ENCODE data around the gene P2RY1. TPM values are rescaled to one million over a fixed set of nuclear protein-coding genes. Genes with fewer than 3 reads are reported as not detected.

Gene P2RY1, protein sequence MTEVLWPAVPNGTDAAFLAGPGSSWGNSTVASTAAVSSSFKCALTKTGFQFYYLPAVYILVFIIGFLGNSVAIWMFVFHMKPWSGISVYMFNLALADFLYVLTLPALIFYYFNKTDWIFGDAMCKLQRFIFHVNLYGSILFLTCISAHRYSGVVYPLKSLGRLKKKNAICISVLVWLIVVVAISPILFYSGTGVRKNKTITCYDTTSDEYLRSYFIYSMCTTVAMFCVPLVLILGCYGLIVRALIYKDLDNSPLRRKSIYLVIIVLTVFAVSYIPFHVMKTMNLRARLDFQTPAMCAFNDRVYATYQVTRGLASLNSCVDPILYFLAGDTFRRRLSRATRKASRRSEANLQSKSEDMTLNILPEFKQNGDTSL
- 1 to 10 TPM; 1.7 to 2.4 TPM for total RNA-seq

DNA sequence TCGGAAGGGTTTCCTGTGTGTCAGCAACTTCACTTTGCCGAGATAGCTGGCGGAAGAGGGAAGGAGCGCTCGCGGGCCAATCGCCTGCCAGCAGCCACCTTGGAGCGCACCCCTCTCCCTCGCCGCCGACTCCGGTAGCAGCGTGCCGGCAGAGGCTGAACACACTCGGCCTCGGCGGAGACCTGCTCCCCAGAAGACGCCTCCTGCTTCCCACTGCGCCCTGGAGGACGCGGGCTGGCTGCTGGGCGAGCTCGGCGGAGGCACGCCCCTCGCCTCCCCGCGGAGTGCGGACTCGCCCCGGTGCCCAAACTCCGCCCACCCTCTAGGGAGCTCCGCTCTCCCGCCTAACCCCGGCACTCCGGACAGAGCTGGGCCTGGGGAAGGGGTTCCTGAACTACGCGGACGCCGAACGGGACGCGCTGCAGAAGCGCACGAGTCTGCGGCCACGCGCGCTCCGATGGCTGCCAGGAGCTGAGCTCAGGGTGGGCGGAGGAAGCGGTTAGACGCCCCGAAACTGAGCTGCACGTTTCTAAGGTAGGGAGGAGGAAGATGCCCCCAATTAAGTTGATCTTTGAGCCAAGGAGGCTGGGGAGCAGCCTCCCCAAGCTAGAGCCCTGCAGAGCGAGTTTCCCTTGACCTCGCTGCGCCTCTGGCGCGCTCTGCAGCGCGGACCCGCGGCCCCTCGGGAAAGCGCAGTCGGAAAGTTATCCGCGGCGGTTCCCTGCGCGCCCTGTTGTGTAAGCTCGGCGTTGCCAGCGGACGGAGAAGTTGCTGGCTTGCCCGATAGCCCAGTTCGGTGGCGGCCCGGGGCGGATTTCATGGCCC is at the start of gene P2RY1:
Gene P2RY1, plus strand, starts transcription at position 356 of the 825 bp plus-strand sequence. CDS start 652 bp downstream, outside the sequence.
- DNase-seq (peak; percentile 37 to 52), ATAC-seq (replicated peaks in 1 of 2) (peak; percentile 78)
- no peak within 1 kb of the TSS for H3K27ac Mint-ChIP-seq
- H3K4me1 Mint-ChIP-seq (ENCODE audit: low read depth): peaks cover 14% of the 10 kb centered on the region
- peaks cover 43% of the 10 kb centered on the region for H3K27me3 Mint-ChIP-seq (ENCODE audit: low read depth)
- H3K9me3 Mint-ChIP-seq: no peaks in the 10 kb centered on the region
- peak within 1 kb of the TSS; percentile 88 to 92 for H3K4me3 Mint-ChIP-seq
- peaks cover 0 to 2% of the 10 kb centered on the region in 2 donors for H3K36me3 Mint-ChIP-seq (ENCODE audit: insufficient read depth in 2 of 2)

DNA sequence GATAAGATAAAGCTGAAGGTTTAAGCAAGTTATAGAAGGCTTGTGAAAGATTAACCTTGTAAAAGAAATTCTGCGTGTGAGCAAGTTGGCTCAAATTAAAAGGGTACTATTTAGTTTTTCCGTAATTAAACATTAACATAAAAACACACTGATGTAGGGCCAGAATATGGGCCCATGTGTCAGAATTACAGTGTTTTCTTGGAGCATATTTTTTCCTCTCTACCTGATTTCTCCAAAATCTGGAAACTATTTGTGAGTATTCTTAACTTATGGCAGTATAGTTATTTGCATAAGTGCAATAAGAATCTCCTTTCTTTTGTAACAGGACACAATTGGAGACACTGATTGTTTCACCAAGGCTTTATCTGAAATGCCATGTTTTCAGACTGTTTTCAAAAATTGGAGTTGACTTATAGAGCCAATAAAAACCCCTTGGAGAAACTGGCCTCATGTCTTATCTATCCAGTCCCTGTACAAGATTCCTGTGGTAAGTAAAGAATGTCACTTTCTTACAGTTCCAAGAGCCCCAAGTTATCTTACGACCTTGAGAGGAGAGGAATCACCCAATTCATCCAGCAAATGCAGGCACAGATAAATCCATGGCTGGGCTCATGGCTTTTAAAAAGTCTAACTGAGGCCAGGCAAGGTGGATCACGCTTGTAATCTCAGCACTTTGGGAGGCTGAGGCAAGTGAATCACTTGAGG is 47.8 kb upstream of the P2RY1 start:
- no peak overlapping the region for H3K4me3 Mint-ChIP-seq
- no peaks in the 10 kb centered on the region for H3K4me1 Mint-ChIP-seq (ENCODE audit: low read depth)
- no peaks in the 10 kb centered on the region for H3K36me3 Mint-ChIP-seq (ENCODE audit: insufficient read depth in 2 of 2)
- no peak for ATAC-seq (replicated peaks in 1 of 2)
- no peak overlapping the region for H3K27ac Mint-ChIP-seq
- H3K9me3 Mint-ChIP-seq: no peaks in the 10 kb centered on the region
- H3K27me3 Mint-ChIP-seq (ENCODE audit: low read depth): no peaks in the 10 kb centered on the region
- DNase-seq: no peak

DNA sequence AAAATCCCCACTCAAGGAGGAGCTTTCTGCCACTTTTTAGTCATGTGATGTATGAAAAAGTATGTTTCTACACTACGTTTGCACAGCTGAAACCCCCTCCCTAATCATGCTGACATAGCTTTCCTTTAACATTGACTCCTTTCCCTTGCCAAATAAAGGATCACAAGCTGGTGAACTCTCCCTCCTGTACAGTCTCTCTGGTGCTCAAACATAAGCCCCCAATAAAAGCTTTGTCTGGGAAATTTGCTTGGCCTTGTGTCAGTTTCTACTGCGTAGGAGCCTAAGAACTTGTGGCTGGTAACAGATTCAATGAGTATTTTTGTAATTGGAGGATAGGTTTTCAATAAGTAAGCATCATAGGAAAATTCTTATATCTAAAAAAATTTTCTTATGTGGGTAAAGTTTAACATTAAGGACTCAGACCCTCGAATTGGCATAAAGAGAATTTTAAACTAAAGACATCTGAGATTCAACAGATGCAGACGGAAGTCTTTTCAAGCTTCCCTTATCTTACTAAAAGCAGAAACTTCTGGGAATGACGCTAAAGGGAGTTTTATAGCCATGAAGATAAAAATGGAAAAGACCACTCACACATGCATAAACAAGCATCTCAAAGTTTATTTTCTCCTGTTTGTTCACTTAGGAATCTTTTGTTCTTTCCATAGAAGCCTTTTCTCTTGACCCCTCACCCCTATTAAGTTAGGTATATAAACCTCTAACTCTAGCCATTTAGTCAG is 44.1 kb upstream of the P2RY1 start:
- no peaks in the 10 kb centered on the region for H3K9me3 Mint-ChIP-seq
- no peak overlapping the region for H3K4me3 Mint-ChIP-seq
- H3K27ac Mint-ChIP-seq: no peak overlapping the region
- DNase-seq (no peak), ATAC-seq (replicated peaks in 1 of 2) (no peak)
- no peaks in the 10 kb centered on the region for H3K36me3 Mint-ChIP-seq (ENCODE audit: insufficient read depth in 2 of 2)
- no peaks in the 10 kb centered on the region for H3K27me3 Mint-ChIP-seq (ENCODE audit: low read depth)
- no peaks in the 10 kb centered on the region for H3K4me1 Mint-ChIP-seq (ENCODE audit: low read depth)

DNA sequence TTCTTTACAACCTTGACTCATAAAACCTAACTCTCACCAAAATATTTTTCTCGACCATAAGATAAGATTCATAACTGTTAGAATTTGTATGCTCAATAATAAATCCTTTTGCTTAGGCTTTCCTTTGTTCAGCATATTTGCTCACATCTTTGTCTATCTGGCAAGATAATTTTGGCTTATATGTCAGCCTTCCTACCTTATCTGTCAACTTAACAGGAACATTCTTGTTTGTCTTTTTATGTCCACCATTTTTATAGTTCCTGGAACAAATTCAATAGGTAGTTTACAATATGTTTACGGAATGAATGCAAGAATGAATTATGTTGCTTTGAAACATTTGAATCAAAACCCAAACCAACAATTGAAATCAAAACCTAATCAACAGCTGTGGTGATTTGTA is 41.0 kb upstream of the P2RY1 start:
- Mint-ChIP-seq H3K4me3 (no peak overlapping the region), H3K27me3 (ENCODE audit: low read depth) (no peaks in the 10 kb centered on the region), H3K9me3 (peaks cover 0 to 2% of the 10 kb centered on the region in 2 donors), H3K4me1 (ENCODE audit: low read depth) (no peaks in the 10 kb centered on the region), H3K36me3 (ENCODE audit: insufficient read depth in 2 of 2) (no peaks in the 10 kb centered on the region), H3K27ac (no peak overlapping the region)
- ATAC-seq (replicated peaks in 1 of 2) (no peak), DNase-seq (no peak)

DNA sequence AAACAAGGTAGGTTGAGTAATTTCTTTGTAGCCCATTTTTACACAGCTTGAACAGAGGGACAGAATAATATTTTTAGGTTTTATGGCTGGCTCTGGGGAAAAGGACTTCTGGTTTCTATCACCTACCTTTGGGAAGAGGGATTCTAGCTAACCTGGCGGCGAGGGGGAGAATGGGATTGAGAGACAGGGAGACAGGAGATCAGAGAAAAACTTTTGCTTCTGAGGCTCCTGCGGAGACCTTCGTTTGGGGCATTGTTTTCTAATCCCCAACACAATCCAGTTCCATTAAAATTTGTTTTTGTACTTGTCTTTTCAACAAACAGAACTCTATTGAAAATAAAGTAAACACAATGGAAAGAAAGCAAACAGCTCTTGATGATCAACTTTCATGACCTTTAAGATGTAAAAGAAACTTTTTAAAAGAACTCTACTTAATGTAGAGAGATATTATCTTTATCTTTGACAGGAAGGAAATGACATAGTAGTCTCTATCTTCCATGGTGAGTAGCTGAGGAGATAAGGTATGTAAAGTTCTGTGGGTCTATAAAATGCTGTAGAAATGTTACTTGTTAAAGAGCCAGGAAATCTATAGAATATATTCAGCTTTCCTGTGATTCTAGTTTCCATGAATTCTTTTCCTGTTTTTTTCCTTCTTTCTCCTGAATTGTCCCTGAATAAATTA is 37.0 kb upstream of the P2RY1 start:
- H3K4me3 Mint-ChIP-seq: no peak overlapping the region
- no peaks in the 10 kb centered on the region for H3K4me1 Mint-ChIP-seq (ENCODE audit: low read depth)
- DNase-seq (no peak), ATAC-seq (replicated peaks in 1 of 2) (no peak)
- H3K36me3 Mint-ChIP-seq (ENCODE audit: insufficient read depth in 2 of 2): no peaks in the 10 kb centered on the region
- H3K27ac Mint-ChIP-seq: no peak overlapping the region
- H3K27me3 Mint-ChIP-seq (ENCODE audit: low read depth): no peaks in the 10 kb centered on the region
- peaks cover 2% of the 10 kb centered on the region in 2 donors for H3K9me3 Mint-ChIP-seq

DNA sequence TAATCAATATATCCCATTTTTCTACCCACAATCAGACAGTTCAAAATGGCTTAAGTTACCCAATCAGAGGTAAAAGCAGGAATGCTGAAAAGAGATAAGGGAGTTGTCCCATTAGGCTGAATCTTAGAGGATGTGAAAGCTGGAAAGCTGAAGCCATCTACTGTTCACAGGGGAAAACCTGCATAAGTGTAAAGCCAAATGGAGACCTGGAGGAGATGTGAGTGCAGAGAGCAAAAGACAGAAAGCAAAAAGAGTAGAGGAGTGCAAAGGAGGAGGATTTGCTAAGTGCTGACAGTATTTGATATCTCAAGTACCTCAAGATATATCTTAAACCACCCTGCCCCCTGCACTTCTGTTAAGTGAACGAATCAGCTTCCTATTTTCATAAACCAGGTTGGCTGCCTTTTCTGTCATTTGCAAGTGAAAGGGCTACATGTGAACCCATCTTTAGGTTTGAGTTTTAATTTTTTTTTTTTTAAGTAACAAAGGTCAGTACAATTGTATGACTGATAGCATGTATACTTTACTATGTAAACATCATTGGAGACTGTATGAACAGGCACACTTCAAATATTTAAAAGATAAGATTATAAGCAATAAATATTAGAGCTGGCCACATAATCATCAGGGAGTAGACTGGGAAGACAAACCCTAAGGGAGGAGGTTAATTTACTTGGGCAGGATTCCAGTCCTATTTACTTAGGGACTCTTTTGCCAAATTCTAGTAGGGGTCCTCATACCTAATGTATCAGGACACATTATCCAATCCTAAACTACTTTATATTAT is 22.8 kb upstream of the P2RY1 start:
- ATAC-seq (replicated peaks in 1 of 2) (no peak), DNase-seq (no peak)
- H3K27me3 Mint-ChIP-seq (ENCODE audit: low read depth): no peaks in the 10 kb centered on the region
- no peak overlapping the region for H3K4me3 Mint-ChIP-seq
- no peaks in the 10 kb centered on the region for H3K4me1 Mint-ChIP-seq (ENCODE audit: low read depth)
- H3K9me3 Mint-ChIP-seq: no peaks in the 10 kb centered on the region
- H3K36me3 Mint-ChIP-seq (ENCODE audit: insufficient read depth in 2 of 2): no peaks in the 10 kb centered on the region
- no peak overlapping the region for H3K27ac Mint-ChIP-seq

DNA sequence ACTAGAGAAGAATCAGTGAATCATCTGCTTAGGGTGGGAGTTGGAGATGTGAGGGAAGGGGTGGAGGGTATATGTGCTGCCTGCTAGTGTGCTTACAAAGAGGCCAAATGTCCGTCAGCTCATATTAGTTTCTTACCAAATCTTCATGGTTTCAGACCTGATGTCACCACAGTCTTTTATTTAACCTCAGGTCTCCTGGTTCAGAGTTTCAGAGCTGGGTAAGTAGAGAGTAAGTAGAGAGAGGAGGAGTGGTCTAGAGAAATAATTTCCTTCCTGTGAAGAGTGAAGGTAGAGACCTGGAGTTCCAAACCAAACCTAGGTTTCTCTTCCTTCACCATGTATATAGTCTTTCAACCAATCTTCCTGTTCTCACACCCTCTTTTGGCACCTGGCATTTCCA is 17.5 kb upstream of the P2RY1 start:
- DNase-seq: no peak
- no peaks in the 10 kb centered on the region for H3K4me1 Mint-ChIP-seq (ENCODE audit: low read depth)
- H3K9me3 Mint-ChIP-seq: peaks cover 0 to 2% of the 10 kb centered on the region in 2 donors
- no peaks in the 10 kb centered on the region for H3K36me3 Mint-ChIP-seq (ENCODE audit: insufficient read depth in 2 of 2)
- ATAC-seq (replicated peaks in 1 of 2): no peak
- no peaks in the 10 kb centered on the region for H3K27me3 Mint-ChIP-seq (ENCODE audit: low read depth)
- H3K27ac Mint-ChIP-seq: no peak overlapping the region
- H3K4me3 Mint-ChIP-seq: no peak overlapping the region

DNA sequence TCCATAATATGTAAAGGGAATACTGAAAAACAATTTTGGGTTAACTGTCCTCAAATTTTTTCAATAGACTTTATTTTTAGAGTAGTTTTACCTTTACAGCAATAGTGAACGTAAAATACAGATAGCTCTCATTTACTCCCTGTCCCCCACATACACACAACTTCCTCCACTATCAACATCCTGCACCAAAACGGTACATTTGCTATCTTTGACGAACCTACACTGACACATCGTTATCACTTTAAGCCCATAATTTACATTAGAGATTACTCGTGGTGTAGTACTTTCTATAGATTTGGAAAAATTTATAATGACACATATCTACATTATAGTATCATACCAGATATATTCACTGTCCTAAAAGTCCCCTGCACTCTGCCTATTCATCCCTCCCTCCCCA is 16.9 kb upstream of the P2RY1 start:
- ATAC-seq (replicated peaks in 1 of 2) (no peak), DNase-seq (no peak)
- H3K9me3 Mint-ChIP-seq: peaks cover 0 to 2% of the 10 kb centered on the region in 2 donors
- no peak overlapping the region for H3K27ac Mint-ChIP-seq
- H3K27me3 Mint-ChIP-seq (ENCODE audit: low read depth): no peaks in the 10 kb centered on the region
- H3K4me1 Mint-ChIP-seq (ENCODE audit: low read depth): no peaks in the 10 kb centered on the region
- no peaks in the 10 kb centered on the region for H3K36me3 Mint-ChIP-seq (ENCODE audit: insufficient read depth in 2 of 2)
- no peak overlapping the region for H3K4me3 Mint-ChIP-seq

DNA sequence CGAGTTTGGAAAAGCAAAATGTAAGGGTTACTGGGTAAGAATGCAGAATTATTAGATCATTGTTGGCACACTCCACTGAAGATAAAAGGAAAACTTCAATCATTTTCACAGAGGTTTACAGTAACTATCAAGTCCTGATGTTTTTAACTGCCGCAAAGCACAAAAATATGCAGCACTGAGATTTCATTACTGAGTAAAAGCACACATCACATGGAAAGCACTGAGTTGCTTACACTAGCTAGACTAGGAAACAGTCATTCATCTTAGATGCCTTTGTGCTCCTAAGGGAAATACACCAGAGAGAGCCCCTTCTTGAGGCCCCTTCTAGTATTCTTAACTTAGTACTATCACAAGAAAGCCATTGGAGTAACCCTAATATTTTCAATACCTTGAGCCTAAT is 11.8 kb upstream of the P2RY1 start:
- H3K27me3 Mint-ChIP-seq (ENCODE audit: low read depth): no peaks in the 10 kb centered on the region
- H3K4me1 Mint-ChIP-seq (ENCODE audit: low read depth): no peaks in the 10 kb centered on the region
- no peak overlapping the region for H3K27ac Mint-ChIP-seq
- H3K36me3 Mint-ChIP-seq (ENCODE audit: insufficient read depth in 2 of 2): no peaks in the 10 kb centered on the region
- ATAC-seq (replicated peaks in 1 of 2) (no peak), DNase-seq (no peak)
- no peaks in the 10 kb centered on the region for H3K9me3 Mint-ChIP-seq
- H3K4me3 Mint-ChIP-seq: no peak overlapping the region

DNA sequence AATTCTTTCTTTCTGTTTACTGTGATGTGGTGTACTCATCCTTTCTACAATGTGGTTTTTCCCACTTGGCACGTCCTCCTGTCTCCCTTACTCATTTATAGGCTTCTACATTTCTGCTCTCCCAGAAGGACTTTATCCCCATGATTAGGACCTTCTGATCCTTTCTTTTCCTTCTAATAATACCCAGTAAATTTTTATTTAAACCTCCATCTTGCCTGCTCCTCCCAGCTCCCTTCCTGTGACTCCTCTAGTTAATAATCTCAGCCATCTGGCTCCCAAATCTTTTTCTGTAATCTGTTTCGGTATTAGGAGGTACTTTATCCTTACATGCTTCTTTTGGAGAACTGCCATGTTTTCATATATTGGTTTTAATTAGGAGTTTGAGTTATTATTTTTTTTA is 11.2 kb upstream of the P2RY1 start:
- Mint-ChIP-seq H3K27ac (no peak overlapping the region), H3K36me3 (ENCODE audit: insufficient read depth in 2 of 2) (no peaks in the 10 kb centered on the region), H3K4me1 (ENCODE audit: low read depth) (no peaks in the 10 kb centered on the region), H3K4me3 (no peak overlapping the region), H3K27me3 (ENCODE audit: low read depth) (no peaks in the 10 kb centered on the region), H3K9me3 (no peaks in the 10 kb centered on the region)
- no peak for ATAC-seq (replicated peaks in 1 of 2)
- no peak for DNase-seq

DNA sequence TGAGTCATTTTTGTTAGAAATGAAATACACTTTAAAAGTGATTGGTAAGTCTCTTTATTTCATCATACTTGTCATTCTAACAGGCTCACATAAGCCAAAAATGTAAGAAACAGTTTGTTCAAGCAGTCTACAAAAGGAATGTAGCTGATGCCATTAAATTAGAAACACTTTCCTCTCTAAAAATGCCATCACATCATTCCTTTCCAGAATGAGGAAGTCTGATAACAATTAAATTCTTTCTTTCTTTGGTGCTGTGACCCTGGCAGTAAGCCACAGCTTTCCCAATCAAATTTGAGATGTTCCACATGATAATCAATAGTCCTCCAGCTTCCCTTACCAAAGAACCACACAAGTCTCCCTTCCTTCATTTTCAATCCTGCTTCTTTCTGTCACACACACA is 9.4 kb upstream of the P2RY1 start:
- no peaks in the 10 kb centered on the region for H3K27me3 Mint-ChIP-seq (ENCODE audit: low read depth)
- ATAC-seq (replicated peaks in 1 of 2): no peak
- no peak overlapping the region for H3K27ac Mint-ChIP-seq
- no peaks in the 10 kb centered on the region for H3K9me3 Mint-ChIP-seq
- H3K4me1 Mint-ChIP-seq (ENCODE audit: low read depth): no peaks in the 10 kb centered on the region
- no peaks in the 10 kb centered on the region for H3K36me3 Mint-ChIP-seq (ENCODE audit: insufficient read depth in 2 of 2)
- no peak for DNase-seq
- H3K4me3 Mint-ChIP-seq: no peak overlapping the region

DNA sequence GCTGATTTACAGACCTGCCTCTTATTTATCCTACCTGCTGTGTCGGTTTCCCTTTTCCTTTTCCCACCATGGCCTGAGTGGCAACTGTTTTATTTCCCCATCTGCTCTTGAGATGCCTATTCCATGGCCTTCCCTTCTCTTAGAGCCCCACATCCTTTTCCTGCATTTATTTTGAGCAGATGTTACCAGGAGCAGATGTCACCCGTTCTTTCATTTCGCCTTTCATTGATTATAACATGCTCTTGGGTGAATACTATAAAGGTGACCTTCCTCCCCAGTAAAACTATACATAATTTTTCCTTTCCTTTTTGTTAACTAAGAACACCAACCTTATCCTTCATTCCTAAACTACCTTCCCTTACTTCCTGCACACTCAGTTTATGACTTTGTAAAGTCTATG is 8.5 kb upstream of the P2RY1 start:
- H3K27me3 Mint-ChIP-seq (ENCODE audit: low read depth): no peaks in the 10 kb centered on the region
- DNase-seq: no peak
- no peak for ATAC-seq (replicated peaks in 1 of 2)
- no peaks in the 10 kb centered on the region for H3K4me1 Mint-ChIP-seq (ENCODE audit: low read depth)
- H3K36me3 Mint-ChIP-seq (ENCODE audit: insufficient read depth in 2 of 2): no peaks in the 10 kb centered on the region
- no peak overlapping the region for H3K27ac Mint-ChIP-seq
- no peak overlapping the region for H3K4me3 Mint-ChIP-seq
- H3K9me3 Mint-ChIP-seq: no peaks in the 10 kb centered on the region

Data from activated T-cell treated with anti-CD3 and anti-CD28 coated beads, Interleukin-2, amount 50 U/mL, for 72 hours (primary cell).